ENCODE results near the gene CROCC.

- TF ChIP-seq CTCF (optimal IDR thresholded peaks at IDR 0.05 in 1 of 3, IDR thresholded peaks at IDR 0.05 in 1 of 3, conservative IDR thresholded peaks at IDR 0.05 in 1 of 3; ENCODE audit: extremely low read depth in 1 of 3, insufficient read depth in 2 of 3, low read length in 3 of 3) (no peak), EZH2 (IDR thresholded peaks at IDR 0.05; ENCODE audit: low read length) (no peak)
These were observed 6.2 kb downstream of the CROCC start for GRCh38 chr1:16927711-16928485.
